Measurements from ENCODE around the gene PDIK1L.
A peak's percentile ranks its signal among the peaks of the same experiment; 100 is the strongest.

PDIK1L gene

DNA sequence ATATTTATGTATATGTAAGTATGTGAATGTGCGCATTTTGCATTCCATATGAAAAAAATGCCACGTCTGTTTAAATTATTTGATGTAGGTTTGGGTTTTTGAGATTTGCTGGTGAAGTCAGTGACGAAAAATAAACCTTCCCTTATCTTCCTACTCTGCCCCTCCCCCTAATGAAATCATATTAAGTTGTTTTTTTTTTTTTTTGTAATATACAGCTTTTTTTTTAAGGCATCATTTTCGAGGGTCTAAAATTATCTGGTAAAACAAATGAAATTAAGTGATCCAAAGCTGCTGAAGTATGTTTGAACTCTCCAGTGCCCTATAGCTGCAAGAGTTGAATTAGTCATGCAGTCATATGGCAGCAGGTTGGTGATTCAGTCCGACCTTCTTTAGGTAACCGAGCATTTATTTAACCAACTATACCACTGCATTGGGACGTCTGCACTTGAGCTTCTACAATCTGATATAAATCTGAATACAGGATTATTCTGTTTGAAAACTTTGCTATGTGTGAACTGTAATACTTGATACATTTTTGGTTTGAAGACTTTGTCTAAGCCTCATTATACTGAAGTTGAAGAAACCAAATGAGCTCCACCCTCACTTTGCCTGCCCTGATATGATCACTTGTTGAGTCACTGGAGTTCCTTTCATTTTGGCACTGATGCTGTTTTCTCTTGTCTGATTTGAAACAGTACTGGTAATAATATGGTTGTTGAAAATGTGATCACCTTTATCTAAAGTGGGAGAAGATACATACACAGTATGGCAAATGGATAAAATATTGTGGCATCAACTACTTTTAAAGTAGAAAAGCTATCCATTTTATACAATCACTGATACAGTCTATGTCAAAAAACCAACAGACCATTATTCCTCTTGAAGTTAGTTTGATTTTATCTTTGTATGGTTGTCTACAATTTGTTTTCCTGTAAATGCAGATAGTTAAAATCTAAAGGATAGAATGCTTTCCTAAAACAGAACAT lies 11.7 kb downstream of the PDIK1L start:
- DNase-seq (ENCODE audit: low read depth in 2 of 2): no peak

DNA sequence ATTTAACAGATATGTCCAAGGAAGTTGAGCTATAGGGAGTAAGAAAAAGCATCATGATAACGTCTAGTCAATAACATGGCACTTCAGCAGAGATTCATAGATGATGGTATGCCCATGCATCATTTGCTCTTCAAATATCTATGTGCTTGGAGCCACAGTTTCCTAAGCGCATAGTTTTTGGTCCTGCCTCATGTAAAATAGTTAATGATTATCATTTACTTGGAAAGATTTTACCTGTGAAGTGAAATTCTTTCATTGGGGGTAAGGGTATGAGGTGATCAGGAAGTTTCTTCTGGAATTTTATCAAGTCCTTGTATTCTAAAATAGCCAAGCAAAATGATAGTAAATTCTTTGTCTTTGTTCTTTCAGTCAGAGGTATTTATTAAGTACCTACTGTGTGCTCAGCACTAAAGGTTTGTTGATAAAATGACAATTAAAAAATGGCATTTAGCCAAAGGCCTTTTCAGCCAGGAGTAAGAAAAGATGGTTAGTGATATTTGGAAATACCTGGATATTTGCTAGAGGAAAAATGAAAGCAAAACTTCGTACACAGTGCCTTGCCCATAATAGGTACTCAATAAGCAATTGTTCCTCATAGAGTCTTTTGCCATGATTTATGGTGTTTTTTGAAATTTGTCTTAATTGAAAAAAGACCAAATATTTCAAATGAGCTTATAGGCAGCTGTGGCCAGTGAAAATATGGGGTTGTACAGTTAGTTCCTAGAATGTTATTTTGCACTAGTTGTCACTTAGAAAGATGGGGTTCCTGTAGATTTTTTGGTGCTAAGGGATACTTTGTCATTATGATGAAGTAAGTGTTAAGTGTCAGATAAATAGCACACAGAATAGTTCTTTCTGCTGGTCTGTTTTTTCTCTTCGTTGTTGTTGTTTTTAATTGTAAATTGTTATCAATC lies 13.1 kb downstream of the PDIK1L start:
- no peak for DNase-seq (ENCODE audit: low read depth in 2 of 2)

DNA sequence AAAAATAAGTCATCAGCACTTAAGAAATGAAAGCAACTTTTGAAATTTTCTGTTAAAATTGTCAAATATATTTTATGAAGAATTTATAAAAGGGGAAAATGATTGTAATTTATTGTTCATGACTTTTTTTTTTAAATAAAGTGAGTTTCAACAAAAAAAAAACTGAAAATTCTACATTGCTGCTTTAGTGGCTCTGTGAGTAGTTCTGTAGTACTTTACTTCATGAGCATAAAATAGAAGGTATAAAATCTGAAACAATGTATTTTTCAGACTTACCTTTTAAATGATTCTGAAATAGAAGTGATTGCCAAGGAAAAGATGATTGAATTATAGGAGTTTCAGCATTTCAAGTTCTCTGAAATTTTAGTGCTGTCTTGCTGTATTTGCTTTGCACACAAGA lies 13.8 kb downstream of the PDIK1L start:
- no peak for DNase-seq (ENCODE audit: low read depth in 2 of 2)

- no peak for DNase-seq (ENCODE audit: low read depth in 2 of 2)
These were observed 14.3 kb downstream of the PDIK1L start for GRCh38 chr1:26125946-26126320.

GRCh38 chr1:26126321-26127084 lies 14.9 kb downstream of the PDIK1L start:
- peak; percentile 22 to 48 for DNase-seq (ENCODE audit: low read depth in 2 of 2)

DNA sequence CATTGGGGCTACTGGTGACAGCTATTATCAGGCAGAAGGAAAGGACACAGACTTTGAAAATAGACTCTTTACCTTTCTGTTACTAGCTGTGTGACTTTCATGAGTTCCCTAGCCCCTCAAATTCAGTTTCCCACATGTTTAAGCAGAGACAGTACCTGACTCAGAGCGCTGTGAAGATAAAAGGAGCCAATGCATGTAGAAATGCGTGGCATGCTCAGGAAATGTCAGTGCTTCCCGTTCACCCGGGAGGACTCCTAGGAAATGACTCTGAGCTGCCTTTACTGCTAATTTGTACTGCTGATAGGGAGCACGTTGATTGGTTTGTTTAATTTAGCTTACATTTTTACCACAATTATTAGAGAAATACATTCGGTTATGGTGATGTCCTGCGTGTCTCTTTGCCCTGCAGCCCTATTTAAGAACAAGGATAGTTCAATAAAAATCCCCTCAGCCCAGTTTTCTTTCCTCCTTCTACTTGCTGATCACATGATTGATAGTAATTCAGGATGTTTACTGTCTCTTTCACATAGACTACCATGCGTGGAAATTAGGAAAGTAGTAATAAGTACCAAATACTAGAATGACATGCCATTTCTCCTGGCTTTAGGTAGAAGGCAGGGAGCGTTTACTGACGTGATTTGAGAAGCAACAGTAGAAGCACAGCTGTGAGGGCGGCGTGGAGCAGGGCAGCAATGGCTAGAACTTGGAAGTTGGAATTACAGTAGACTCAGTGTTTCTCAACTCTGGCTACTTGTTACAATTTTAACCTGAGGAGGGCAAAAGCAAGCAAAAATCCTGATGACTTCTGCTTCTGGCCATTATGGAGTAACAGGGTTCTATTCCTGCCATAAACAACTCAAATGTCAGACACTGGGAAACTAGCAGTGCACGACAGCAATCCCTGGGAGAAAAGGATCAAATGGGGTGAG lies 15.9 kb downstream of the PDIK1L start:
- no peak for DNase-seq (ENCODE audit: low read depth in 2 of 2)

- no peak for DNase-seq (ENCODE audit: low read depth in 2 of 2)
These were observed 18.2 kb downstream of the PDIK1L start for GRCh38 chr1:26129778-26130177.

GRCh38 chr1:26130695-26131094 lies 19.1 kb downstream of the PDIK1L start:
- no peak for DNase-seq (ENCODE audit: low read depth in 2 of 2)

DNA sequence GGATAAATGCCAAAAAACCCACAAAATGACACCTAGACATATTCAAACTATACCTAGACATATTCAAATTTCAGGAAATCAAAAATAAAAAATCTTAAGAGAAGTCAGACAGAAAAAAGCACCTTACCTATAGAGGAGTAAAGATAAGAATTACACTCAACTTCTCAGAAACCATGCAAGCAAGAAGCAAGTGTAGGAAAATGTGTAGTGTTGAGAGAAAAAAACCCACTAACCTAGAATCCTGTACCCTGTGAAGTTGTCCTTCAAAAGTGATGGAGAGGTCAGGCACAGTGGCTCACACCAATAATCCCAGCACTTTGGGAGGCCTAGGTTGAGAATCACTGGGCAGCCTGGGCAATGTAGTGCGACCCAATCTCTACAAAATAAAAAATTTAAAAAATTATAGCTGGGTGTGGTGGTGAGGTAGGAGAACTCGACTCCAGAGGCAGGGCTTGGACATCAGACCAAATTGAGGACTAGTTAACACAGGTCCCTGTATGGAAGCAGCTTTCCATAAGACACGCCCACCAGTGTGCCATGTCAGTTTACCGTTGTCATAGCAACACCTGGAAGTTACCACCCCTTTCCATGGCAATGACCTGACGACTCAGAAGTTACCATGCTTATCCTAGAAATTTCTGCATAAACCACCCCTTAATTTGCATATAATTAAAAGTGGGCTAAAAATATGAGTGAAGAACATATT lies 20.7 kb downstream of the PDIK1L start:
- no peak for DNase-seq (ENCODE audit: low read depth in 2 of 2)

DNA sequence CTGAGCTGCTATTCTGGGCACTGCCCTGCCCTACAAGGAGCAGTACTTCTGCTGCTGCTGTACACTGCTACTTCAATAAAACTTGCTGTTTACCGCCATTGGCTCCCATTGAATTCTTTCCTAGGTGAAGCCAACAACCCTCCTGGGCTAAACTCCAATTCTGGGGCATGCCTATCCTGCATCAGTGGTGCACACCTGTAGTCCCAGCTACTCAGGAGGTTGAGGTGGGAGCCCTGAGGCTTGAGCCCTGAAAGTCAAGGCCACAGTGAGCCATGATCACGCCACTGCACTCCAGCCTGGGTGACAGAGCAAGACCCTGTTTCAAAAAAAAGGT lies 21.2 kb downstream of the PDIK1L start:
- no peak for DNase-seq (ENCODE audit: low read depth in 2 of 2)

DNA sequence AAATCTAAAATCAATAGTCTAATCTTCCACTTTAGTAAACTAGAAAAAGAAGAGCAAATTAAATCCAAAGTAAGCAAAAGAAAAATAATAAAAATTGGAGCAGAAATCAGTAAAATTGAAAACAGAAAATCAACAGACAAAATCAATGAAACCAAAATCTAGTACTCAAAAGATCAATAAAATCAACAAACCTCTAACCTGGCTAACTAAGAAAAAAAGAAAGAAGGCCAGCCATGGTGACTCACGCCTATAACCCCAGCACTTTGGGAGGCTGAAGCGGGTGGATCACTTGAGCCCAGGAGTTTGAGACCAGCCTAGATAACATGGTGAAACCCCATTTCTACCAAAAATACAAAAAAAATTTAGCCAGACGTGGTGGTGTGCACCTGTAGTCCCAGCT lies 22.8 kb downstream of the PDIK1L start:
- no peak for DNase-seq (ENCODE audit: low read depth in 2 of 2)

GRCh38 chr1:26138974-26139558 lies 27.4 kb downstream of the PDIK1L start:
- no peak for DNase-seq (ENCODE audit: low read depth in 2 of 2)

GRCh38 chr1:26142159-26142558 lies 30.5 kb downstream of the PDIK1L start:
- DNase-seq (ENCODE audit: low read depth in 2 of 2): no peak

DNA sequence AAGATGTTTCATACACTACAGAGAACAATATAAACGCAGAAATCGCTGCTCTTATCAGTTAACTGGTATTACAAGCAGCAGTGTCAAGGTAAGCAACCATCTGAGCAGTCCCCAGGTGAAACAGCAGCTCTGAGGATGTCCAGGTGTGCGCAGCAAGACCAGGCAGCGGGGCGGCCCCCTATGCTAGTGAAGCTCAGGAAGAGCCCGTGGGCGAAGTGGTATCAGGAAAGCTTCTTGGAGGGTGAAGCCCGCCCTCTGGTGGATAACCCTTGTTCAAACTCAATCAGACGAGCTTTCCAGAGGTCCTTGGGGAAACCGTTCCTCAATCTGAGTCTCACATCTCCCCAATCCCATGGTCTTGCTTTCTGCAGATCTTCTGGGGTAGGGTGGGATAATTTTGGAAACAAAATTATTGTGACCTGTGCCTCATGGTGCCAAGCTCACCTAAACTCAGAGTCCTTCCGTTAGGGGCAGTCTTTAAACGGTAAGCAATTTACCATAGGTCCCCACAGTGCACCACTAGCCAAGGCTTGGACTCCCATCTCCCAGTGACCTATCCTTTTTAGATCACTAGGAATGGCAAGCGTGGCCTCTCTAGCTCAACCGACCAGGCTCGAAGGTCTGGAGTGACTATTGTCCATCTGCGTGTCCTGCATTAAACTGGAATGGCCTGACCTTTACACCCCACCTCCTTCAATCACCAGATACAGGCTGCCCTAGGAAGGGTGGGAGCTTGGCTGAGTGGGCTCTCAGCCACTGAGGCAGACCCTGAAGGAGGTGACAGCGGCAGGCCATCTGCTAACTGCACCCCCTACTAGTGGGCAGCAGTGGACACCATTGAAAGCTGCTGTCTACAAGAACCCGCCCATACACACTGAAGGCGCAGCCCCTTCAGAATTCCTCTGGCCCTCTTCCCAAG lies 33.7 kb downstream of the PDIK1L start:
- DNase-seq (ENCODE audit: low read depth in 2 of 2): peak; percentile 56 to 69

DNA sequence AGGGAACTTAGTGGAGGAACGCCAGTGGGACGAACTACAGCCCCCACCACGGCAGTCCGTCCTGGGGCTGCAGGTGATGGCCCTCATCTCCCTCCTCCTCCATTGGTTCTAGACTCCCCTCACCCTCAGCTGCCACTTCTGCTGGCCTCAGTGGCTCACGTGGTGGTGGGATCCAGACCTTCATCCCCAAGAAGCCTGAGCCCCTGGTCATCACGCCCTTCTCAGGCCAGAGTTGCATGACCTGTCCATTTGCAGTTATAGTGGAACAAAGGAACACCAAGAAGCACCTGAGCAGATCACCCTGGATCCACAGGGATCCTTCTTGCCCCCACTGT lies 34.3 kb downstream of the PDIK1L start:
- DNase-seq (ENCODE audit: low read depth in 2 of 2): no peak

- no peak for DNase-seq (ENCODE audit: low read depth in 2 of 2)
These were observed 37.3 kb downstream of the PDIK1L start for GRCh38 chr1:26148887-26149286.

- no peak for DNase-seq (ENCODE audit: low read depth in 2 of 2)
These were observed 42.4 kb downstream of the PDIK1L start for GRCh38 chr1:26153966-26154532.

DNA sequence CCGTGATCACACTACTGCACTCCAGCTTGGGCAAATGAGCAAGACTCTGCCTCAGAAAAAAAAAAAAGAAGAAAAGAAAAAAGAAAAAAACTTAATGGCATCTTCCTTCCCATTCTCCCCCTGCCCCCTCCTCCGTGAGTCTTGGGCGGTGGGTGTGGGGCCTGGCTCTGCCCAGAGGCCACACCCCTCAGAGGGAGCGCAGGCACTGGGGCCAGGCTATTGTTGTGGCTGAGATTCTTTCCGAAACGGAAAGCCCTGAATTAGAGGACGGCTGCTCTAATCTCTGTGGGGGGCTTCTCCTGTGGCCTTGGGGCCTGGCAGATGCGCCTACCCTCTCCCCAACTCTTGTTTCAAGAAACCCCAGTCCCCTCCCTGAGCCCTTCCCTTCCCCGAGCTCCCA lies 43.1 kb downstream of the PDIK1L start:
- no peak for DNase-seq (ENCODE audit: low read depth in 2 of 2)

Data from stimulated activated CD8-positive, alpha-beta memory T cell treated with anti-CD3 and anti-CD28 coated beads, Interleukin-7, amount 100 ng/mL, for 4 hours (primary cell).